Activated CD8-positive, alpha-beta memory T cell treated with anti-CD3 and anti-CD28 coated beads for 1 hour (primary cell): ENCODE results near the gene ACAD9.
"Not testable (repeated sequence)": the region's sequence is repeated elsewhere in the genome, so short reads cannot be mapped to it uniquely, and the experiment has no call there.

Experiments
- DNase-seq, 2 donors: peaks; one replicate each; pipeline ENCODE4 v3.0.0-alpha.2; 2020; ENCODE audit warnings: low read depth in 1 of 2; ENCODE audit errors: extremely low read depth in 1 of 2

The ACAD9 gene

GRCh38 chr3:128889139-128889894 is 9.9 kb downstream of the ACAD9 start:
- DNase-seq = no peak

GRCh38 chr3:128895843-128896697 is 16.6 kb downstream of the ACAD9 start:
- DNase-seq = no peak

- DNase-seq = no peak
These were observed 23.0 kb downstream of the ACAD9 start for GRCh38 chr3:128902426-128902825.

GRCh38 chr3:128903501-128903900 is 24.1 kb downstream of the ACAD9 start:
- no peak for DNase-seq

- no peak for DNase-seq
These were observed 26.8 kb downstream of the ACAD9 start for GRCh38 chr3:128906031-128906803.

- DNase-seq = no peak
These were observed 27.5 kb downstream of the ACAD9 start for GRCh38 chr3:128906804-128907525.

- DNase-seq = no peak
These were observed 28.5 kb downstream of the ACAD9 start for GRCh38 chr3:128907706-128908445.

GRCh38 chr3:128908951-128909350 is 29.5 kb downstream of the ACAD9 start:
- no peak for DNase-seq

- no peak for DNase-seq
These were observed 30.6 kb downstream of the ACAD9 start for GRCh38 chr3:128910006-128910405.

GRCh38 chr3:128911911-128912310 is 32.5 kb downstream of the ACAD9 start:
- no peak for DNase-seq

GRCh38 chr3:128914966-128915645 is 35.7 kb downstream of the ACAD9 start:
- DNase-seq = no peak

GRCh38 chr3:128917291-128917690 is 37.9 kb downstream of the ACAD9 start:
- no peak for DNase-seq

GRCh38 chr3:128919988-128920387 is 40.6 kb downstream of the ACAD9 start:
- no peak for DNase-seq

- peak; percentile 5 to 18 for DNase-seq
These were observed 43.5 kb downstream of the ACAD9 start for GRCh38 chr3:128922804-128923459.

- no peak for DNase-seq
These were observed 44.2 kb downstream of the ACAD9 start for GRCh38 chr3:128923576-128923975.

- DNase-seq = not testable (repeated sequence)
These were observed 44.6 kb downstream of the ACAD9 start for GRCh38 chr3:128923986-128924385.

- DNase-seq = no peak
These were observed 49.9 kb downstream of the ACAD9 start for GRCh38 chr3:128929364-128929763.

GRCh38 chr3:128931046-128931445 is 51.6 kb downstream of the ACAD9 start:
- no peak for DNase-seq
